SK-N-SH (cell line): ENCODE results near the gene CCL27. TPM values are rescaled to one million over a fixed set of nuclear protein-coding genes. Genes with fewer than 3 reads are reported as not detected.

ENCODE experiments used
- CHD2 ChIP-seq: fragments of 150-350 bp; IDR thresholded peaks from 2 replicates; pipeline ENCODE4 v1.6.1; 2018; ENCODE audit warnings: low read length; ENCODE audit not compliant: partially characterized antibody
- EP300 ChIP-seq, 2 experiments: IDR thresholded peaks; 2 replicates each; pipeline versions ENCODE4 v1.4.0 to v1.6.1; 2012; ENCODE audit warnings: borderline replicate concordance in 1 of 2, low read depth in 1 of 2, low read length in 1 of 2
- FOSL2 ChIP-seq: IDR thresholded peaks from 2 replicates; pipeline ENCODE4 v1.4.0; 2012; ENCODE audit warnings: low read depth, mild to moderate bottlenecking, moderate library complexity, borderline replicate concordance
- FOXM1 ChIP-seq: IDR thresholded peaks from 2 replicates; pipeline ENCODE4 v1.4.0; 2012; ENCODE audit warnings: low read depth, mild to moderate bottlenecking
- GABPA ChIP-seq: IDR thresholded peaks from 2 replicates; pipeline ENCODE4 v1.4.0; 2012; ENCODE audit warnings: low read depth, mild to moderate bottlenecking
- GATA2 ChIP-seq: sonication (generic); formaldehyde crosslinking; IDR thresholded peaks from 2 replicates; pipeline ENCODE4 v1.5.0; 2020; ENCODE audit warnings: mild to moderate bottlenecking, missing genetic modification reagents
- JUND ChIP-seq: IDR thresholded peaks from 2 replicates; pipeline ENCODE4 v1.4.0; 2012
- MAX ChIP-seq: IDR thresholded peaks from 2 replicates; pipeline ENCODE4 v1.4.0; 2012; ENCODE audit warnings: low read depth
- NFIC ChIP-seq: IDR thresholded peaks from 2 replicates; pipeline ENCODE4 v1.4.0; 2012; ENCODE audit warnings: borderline replicate concordance
- POLR2AphosphoS5 ChIP-seq: IDR thresholded peaks from 2 replicates; pipeline ENCODE4 v1.6.1; 2012; ENCODE audit warnings: low read depth, low read length
- RCOR1 ChIP-seq: fragments of 150-350 bp; IDR thresholded peaks from 2 replicates; pipeline ENCODE4 v1.6.1; 2017; ENCODE audit warnings: antibody characterized with exemption, low read length
- REST ChIP-seq: IDR thresholded peaks from 2 replicates; pipeline ENCODE4 v1.6.1; 2012; ENCODE audit warnings: mild to moderate bottlenecking, low read depth, low read length, moderate library complexity
- RFX5 ChIP-seq: IDR thresholded peaks from 2 replicates; pipeline ENCODE4 v1.6.1; 2012; ENCODE audit warnings: mild to moderate bottlenecking, improper control_type of control experiment, low read length
- RXRA ChIP-seq: IDR thresholded peaks from 2 replicates; pipeline ENCODE4 v1.4.0; 2012; ENCODE audit warnings: low read depth, mild to moderate bottlenecking, borderline replicate concordance
- SIN3A ChIP-seq: IDR thresholded peaks from 2 replicates; pipeline ENCODE4 v1.6.1; 2012; ENCODE audit warnings: low read depth, mild to moderate bottlenecking, low read length, moderate library complexity, borderline replicate concordance
- TAF1 ChIP-seq: IDR thresholded peaks from 2 replicates; pipeline ENCODE4 v1.6.1; 2012; ENCODE audit warnings: low read depth, mild to moderate bottlenecking, low read length, moderate library complexity, borderline replicate concordance
- USF1 ChIP-seq: IDR thresholded peaks from 2 replicates; pipeline ENCODE4 v1.4.0; 2012; ENCODE audit warnings: low read depth, borderline replicate concordance
- YY1 ChIP-seq: IDR thresholded peaks from 2 replicates; pipeline ENCODE4 v1.4.0; 2012; ENCODE audit warnings: low read depth, mild to moderate bottlenecking
- polyA plus RNA-seq, 3 experiments: library from polyadenylated mRNA; depleted of rRNA; stranded (reverse); fragments of >200 nt; gene quantifications; 2 replicates each; pipeline ENCODE4 v1.2.3, GENCODE V29; 2012

The CCL27 gene
- polyA plus RNA-seq, 1 of the 3 experiments (the other 2 are of a cell fraction) = not detected

- no peak for TF ChIP-seq RFX5
- TF ChIP-seq GATA2 = no peak
- peak; percentile 36; the same call in 1 of the 2 replicates for TF ChIP-seq MAX
- no peak for TF ChIP-seq FOXM1
- 0 out of 2 replicates have a peak, but pooled peaks have one; percentile 11 for TF ChIP-seq USF1
- no peak; a peak in 1 of 4 replicates for TF ChIP-seq EP300 (IDR thresholded peaks at IDR 0.05; ENCODE audit: borderline replicate concordance in 1 of 2, low read depth in 1 of 2, low read length in 1 of 2)
- TF ChIP-seq SIN3A = no peak
- TF ChIP-seq REST = no peak
- no peak for TF ChIP-seq RXRA
- no peak for TF ChIP-seq RCOR1
- peak; percentile 32; the same call in 1 of the 2 replicates for TF ChIP-seq TAF1
- TF ChIP-seq POLR2AphosphoS5 = peak; percentile 86
- no peak for TF ChIP-seq NFIC
- no peak for TF ChIP-seq FOSL2
- TF ChIP-seq CHD2 = peak; percentile 30
- no peak for TF ChIP-seq YY1
- TF ChIP-seq JUND = no peak
- TF ChIP-seq GABPA = peak; percentile 81
These were observed 3.2 kb upstream of the CCL27 start (continued) for GRCh38 chr9:34665381-34666250.
